Stimulated activated CD8-positive, alpha-beta memory T cell treated with anti-CD3 and anti-CD28 coated beads, Interleukin-4, amount 100 ng/mL, for 1 hour (primary cell): ENCODE measurements around the gene CLIC6.

ENCODE experiments used
- DNase-seq, 2 donors: peaks; one replicate each; pipeline ENCODE4 v3.0.0-alpha.2; 2020; ENCODE audit warnings: low read depth in 2 of 2, low spot score in 1 of 2

Gene CLIC6

GRCh38 chr21:34762786-34763185 lies 94.0 kb downstream of the CLIC6 start:
- DNase-seq, result no peak

DNA sequence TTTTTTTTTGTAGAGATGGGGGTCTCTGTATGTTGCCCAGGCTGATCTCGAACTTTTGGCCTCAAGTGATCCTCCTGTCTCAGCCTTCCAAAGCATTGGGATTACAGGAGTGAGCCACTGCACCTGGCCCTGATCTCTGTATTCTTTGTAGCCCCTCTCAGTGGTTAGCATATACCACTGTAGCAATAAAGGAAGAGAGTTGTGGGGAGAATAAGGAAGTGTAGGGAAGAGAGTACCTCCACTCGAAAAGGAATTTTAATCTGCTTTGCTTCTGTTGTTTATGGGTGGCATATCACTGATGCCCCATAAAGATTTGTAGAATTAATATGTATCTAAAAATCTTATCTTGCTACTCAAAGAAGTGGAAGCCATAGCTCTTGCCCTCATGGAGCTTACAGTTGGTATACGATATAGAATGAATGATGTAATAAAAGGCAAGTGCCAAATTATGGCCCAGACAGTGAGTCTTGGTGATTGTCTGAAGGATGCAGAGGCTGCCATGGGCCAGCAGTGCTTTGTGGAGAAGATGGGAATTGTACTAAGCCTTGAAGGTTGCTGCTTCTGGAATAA lies 96.0 kb downstream of the CLIC6 start:
- DNase-seq, result no peak

DNA sequence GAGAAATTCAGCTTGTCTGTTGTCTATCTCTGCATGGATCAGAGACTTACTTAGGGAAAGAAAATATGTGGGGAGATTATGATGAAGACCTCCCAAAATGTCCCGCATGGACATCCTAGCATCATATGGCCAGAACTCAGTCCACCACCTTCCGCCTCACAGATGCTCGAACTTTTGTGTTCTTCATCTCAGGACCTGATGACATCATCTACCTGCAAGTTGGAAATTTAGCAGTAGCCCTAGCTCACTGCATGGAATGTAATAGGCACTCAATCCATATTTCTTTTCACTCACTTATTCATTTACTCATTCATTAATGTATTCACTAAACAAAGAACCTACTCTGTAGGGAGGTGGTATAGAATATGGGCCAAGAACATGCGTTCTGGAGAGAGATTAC lies 96.8 kb downstream of the CLIC6 start:
- DNase-seq, result no peak

DNA sequence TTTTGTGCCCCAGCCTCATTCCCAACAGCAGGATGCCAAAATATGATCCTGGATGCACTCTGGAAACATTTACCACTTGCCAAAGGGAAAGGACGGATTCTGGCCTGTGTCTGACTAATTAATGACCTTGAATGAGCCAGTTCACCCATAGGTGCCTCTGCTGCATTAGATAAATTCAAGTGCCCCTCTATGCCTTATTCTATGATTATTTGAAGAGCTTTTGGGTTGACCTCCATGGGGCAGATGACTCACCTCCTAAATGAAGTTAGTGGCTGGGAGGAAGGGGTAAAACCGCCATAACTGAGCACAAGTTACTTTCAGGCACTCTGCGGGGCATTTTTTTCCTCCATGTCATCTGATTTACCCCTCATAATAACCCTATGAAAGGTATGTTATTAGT lies 98.1 kb downstream of the CLIC6 start:
- DNase-seq, result no peak
